NCI-H2107 treated with DMSO at 0.1 percent for 48 hours (cell line): ENCODE data around the gene MYOM1.
A peak's percentile ranks its signal among the peaks of the same experiment; 100 is the strongest.

Experiments
- DNase-seq: peaks from one replicate; lab custom pipeline; 2025; ENCODE audit not compliant: unreplicated experiment; lab: John Stamatoyannopoulos, UW

Gene MYOM1

GRCh38 chr18:3120356-3120755 lies 99.4 kb downstream of the MYOM1 start:
- DNase-seq: no peak

- DNase-seq: no peak
These were observed 100.1 kb downstream of the MYOM1 start for GRCh38 chr18:3119401-3120341.

- no peak for DNase-seq
These were observed 101.4 kb downstream of the MYOM1 start for GRCh38 chr18:3118195-3119010.

GRCh38 chr18:3117493-3118192 lies 102.1 kb downstream of the MYOM1 start:
- DNase-seq: no peak

GRCh38 chr18:3115447-3116030 lies 104.2 kb downstream of the MYOM1 start:
- no peak for DNase-seq

GRCh38 chr18:3114451-3114850 lies 105.3 kb downstream of the MYOM1 start:
- DNase-seq: no peak

- DNase-seq: no peak
These were observed 105.7 kb downstream of the MYOM1 start for GRCh38 chr18:3114026-3114425.

- DNase-seq: no peak
These were observed 108.1 kb downstream of the MYOM1 start for GRCh38 chr18:3111523-3112240.

GRCh38 chr18:3110034-3110752 lies 109.6 kb downstream of the MYOM1 start:
- DNase-seq: no peak

GRCh38 chr18:3107740-3108151 lies 112.0 kb downstream of the MYOM1 start:
- no peak for DNase-seq

GRCh38 chr18:3104190-3105054 lies 115.3 kb downstream of the MYOM1 start:
- DNase-seq: no peak

GRCh38 chr18:3103576-3103975 lies 116.2 kb downstream of the MYOM1 start:
- no peak for DNase-seq

- DNase-seq: no peak
These were observed 116.8 kb downstream of the MYOM1 start for GRCh38 chr18:3102983-3103382.

- no peak for DNase-seq
These were observed 119.2 kb downstream of the MYOM1 start for GRCh38 chr18:3100498-3101132.

- DNase-seq: no peak
These were observed 120.4 kb downstream of the MYOM1 start for GRCh38 chr18:3099327-3099726.

GRCh38 chr18:3097082-3097481 lies 122.7 kb downstream of the MYOM1 start:
- no peak for DNase-seq

GRCh38 chr18:3095921-3096320 lies 123.8 kb downstream of the MYOM1 start:
- no peak for DNase-seq

GRCh38 chr18:3094338-3094684 lies 125.5 kb downstream of the MYOM1 start:
- peak; percentile 42 for DNase-seq
